Right cardiac atrium (tissue), 5 donors: ENCODE measurements around the gene IQGAP3. TPM values are rescaled to one million over a fixed set of nuclear protein-coding genes. Genes with fewer than 3 reads are reported as not detected.

Source experiments
- ATAC-seq, 2 donors: fragments of 200-7000 bp; cut with Tn5 transposase; one replicate each; pipeline versions ENCODE4 v1.8.0 to v1.9.1; 2020; ENCODE audit warnings: moderate library complexity in 2 of 2, mild to moderate bottlenecking in 1 of 2
- DNase-seq, 3 donors: peaks; one replicate each; pipeline ENCODE4 v3.0.0-alpha.2; 2020
- H3K27ac ChIP-seq: one replicate; pipeline ENCODE4 v1.5.1; 2013; ENCODE audit warnings: mild to moderate bottlenecking, low read length, control low read depth, moderate library complexity
- H3K27me3 ChIP-seq: one replicate; pipeline ENCODE4 v1.6.1; 2013; ENCODE audit not compliant: control insufficient read depth, insufficient read depth
- H3K4me1 ChIP-seq: one replicate; pipeline ENCODE4 v1.6.1; 2013; ENCODE audit warnings: low read length; ENCODE audit not compliant: control insufficient read depth, insufficient read depth
- H3K4me3 ChIP-seq: one replicate; pipeline ENCODE4 v1.5.1; 2013; ENCODE audit warnings: low read length, control low read depth
- H3K9me3 ChIP-seq: one replicate; pipeline ENCODE4 v1.6.1; 2013; ENCODE audit warnings: low read length; ENCODE audit not compliant: control insufficient read depth
- WGBS: extraction: QIAGEN DNeasy Blood & Tissue Kit; methylation state at CpG from one replicate; pipeline ENCODE4 v1.1.7; 2013; 5-methylcytosine and 5-hydroxymethylcytosine counted together
- intact Hi-C, 4 donors: fragments of 100-400 bp; cut with DNase I; formaldehyde crosslinking; loops; one replicate each; pipeline versions ENCODE4 v1.11.0 to v1.14.0; 2022 to 2023
- polyA plus RNA-seq: library from polyadenylated mRNA; stranded (reverse); fragments of 200-250 nt; gene quantifications from one replicate; pipeline ENCODE4 v1.2.3, GENCODE V29; 2013
- total RNA-seq, 4 donors: library from RNA; stranded (reverse); fragmentation: NEBNext Ultra II Directional; extraction: Animal tissue kit (Norgen Biotek cat#: 25700); gene quantifications; one replicate each; pipeline ENCODE4 v1.2.1, GENCODE V29; 2021
- donor health status: healthy with polysubstance abuse.
- donor health status: DM: no; HTN: yes; CAD: no.
- donor health status: DM: no; HTN: no; CAD: no.
- donor health status: DM: no; HTN: yes; CAD: no; lungs with severe emphysema.
- donor health status: DM: yes; HTN: yes; CAD: no.

IQGAP3 gene
- total and polyA plus RNA-seq, 5 donors, result 0.06 to 0.86 (median 0.42) TPM

DNA sequence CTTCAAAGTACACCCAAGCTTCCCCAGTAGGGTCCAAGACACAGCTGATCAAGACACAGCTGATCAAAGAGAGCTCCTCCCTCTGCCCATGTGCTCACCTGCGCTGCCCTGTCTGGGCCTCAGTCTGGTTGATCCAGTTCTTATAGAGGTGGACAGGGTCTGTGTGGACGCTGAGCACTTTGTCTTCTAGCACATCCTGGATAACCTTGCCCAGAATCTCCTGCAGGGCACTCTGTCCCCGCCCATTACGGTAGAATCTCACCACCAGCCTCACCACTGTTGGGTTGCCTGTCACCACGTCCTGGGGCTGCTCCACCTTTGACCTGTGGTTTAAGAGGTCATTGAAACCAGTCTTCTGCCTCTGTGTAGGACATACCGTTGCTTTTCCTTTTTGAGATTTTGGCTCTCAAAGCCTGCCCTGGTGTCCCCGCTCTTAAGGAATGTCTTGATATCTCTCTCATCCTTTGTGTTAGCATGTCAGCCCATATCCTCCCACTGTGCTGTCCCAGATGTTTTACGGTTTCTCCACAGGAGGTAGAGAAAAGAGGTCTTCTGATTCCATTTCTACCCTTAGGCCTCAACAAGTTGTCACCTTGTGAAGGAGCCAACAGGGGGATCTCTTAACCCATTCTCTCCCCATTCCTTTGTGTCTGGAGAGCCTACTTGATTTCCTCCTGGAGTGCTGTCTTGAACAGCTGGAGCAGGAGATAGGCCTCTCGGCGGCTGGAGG, 33.5 kb downstream of the IQGAP3 start:
- Histone ChIP-seq H3K4me3 (no peak overlapping the region), H3K9me3 (no peaks in the 10 kb centered on the region), H3K27ac (no peak overlapping the region), H3K4me1 (no peaks in the 10 kb centered on the region), H3K27me3 (no peaks in the 10 kb centered on the region)
- whole genome bisulfite sequencing, result 88% methylated on average over 10 of the region's 10 CpGs
- no peak for ATAC-seq
- intact Hi-C loops, result no loop called here
- no peak for DNase-seq

DNA sequence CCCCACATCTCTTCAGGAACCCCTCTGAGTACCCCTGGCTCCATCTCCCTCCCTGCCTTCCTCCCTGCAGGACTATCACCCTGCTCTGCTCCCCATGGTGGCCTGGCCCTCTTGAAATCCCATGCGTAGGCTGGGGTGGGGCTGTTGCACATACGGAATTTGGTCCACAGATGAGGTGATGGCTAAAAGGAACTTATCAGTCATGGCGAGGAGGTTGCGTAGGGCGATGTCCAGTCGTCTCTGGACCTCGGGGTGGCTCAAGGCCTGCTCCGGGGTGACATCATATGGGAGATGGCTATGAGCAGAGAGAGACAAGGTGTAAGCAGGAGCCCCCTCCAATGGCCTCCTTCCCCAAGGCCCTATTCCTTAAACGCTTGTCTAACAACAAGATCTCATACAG, 35.3 kb downstream of the IQGAP3 start:
- Histone ChIP-seq H3K4me3 (no peak overlapping the region), H3K27ac (no peak overlapping the region), H3K9me3 (no peaks in the 10 kb centered on the region), H3K27me3 (no peaks in the 10 kb centered on the region), H3K4me1 (no peaks in the 10 kb centered on the region)
- DNase-seq (no peak), ATAC-seq (no peak)
- intact Hi-C loops, result no loop called here
- 95% methylated on average over 9 of the region's 9 CpGs for WGBS

DNA sequence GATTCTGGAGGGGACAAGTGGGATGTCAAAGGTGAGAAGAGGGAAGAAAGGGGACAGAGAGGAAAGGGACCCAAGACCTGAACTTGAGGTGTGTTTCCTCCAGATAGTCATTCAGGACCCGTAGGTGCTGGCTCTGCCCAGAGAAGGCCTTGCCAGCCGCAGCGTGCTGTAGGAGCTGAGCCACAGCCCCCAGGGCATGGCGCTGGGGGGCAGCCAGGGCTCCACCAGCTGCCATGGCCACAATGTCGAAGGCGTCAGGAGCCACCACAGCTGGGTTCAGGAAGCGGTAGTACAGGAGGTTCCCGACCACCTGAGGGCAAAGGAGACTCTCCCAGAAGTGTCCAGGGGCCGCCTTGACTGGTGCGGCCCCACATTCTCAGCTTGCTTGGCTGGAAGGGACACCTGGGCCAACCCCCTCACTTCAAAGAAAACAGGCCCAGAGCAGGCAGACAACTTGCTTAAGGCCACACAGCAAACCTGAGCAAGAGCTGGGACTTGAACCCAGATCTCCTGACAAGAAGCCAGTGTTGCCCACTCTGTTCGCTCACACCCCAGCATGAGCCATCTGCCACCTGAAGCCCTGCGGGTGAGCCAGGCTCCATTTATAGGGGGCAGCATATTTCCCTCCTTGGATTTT, 37.8 kb downstream of the IQGAP3 start:
- intact Hi-C loops, result no loop called here
- Histone ChIP-seq H3K4me1 (no peaks in the 10 kb centered on the region), H3K27me3 (no peaks in the 10 kb centered on the region), H3K9me3 (no peaks in the 10 kb centered on the region), H3K4me3 (no peak overlapping the region), H3K27ac (no peak overlapping the region)
- ATAC-seq (no peak), DNase-seq (no peak)
- 93% methylated on average over 12 of the region's 12 CpGs for WGBS

DNA sequence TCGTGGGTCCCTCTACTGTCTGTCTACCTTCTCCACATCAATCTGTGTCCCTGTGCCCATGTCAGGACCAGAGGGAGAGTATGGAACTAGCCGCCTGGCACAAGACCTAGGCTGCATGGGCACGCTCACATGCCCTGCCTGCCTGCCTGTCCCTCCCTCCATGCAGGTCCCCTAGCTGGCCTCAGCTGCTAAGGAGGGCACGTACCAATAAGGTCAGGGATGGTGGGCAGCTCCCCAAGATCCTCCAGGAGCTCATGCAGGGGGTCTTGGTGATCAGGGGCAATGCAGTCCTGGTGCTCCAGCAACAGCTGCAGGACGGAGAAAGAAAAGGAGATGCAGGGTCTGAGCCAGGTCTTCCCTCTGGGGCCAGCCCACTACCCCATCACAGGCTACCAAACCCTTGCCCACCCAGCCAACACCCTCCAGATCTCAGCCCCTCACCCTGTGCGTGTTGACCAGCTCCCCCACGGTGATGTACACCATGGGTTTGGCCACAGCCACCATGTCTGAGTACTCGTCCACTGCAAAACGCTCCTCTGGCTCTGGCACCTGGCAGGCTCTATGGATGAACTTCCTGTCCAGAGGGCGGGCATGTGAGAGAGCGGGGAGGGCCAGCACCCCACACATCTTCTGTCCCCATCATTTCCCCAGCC, 38.7 kb downstream of the IQGAP3 start:
- H3K4me3 ChIP-seq, result no peak overlapping the region
- H3K9me3 ChIP-seq, result no peaks in the 10 kb centered on the region
- H3K4me1 ChIP-seq, result no peaks in the 10 kb centered on the region
- DNase-seq (no peak), ATAC-seq (no peak)
- 83% methylated on average over 11 of the region's 11 CpGs for WGBS
- intact Hi-C loops, result no loop called here
- H3K27me3 ChIP-seq, result no peaks in the 10 kb centered on the region
- no peak overlapping the region for H3K27ac ChIP-seq

DNA sequence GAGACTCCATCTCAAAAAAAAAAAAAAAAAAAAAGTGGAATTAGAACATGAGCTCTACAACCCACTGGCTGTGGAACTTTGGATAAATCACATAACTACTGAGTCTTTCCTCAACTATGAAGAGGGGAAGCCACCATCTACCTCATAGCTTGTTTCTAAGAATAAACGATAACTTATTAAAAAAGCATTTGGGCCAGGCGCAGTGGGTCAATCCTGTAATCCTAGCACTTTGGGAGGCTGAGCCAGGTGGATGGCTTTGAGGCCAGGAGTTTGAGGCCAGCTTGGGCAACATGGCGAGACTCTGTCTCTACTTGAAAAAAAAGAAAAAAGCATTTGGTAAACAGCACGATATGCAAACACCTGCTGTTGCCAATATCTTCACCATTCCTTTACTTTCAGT, 40.0 kb downstream of the IQGAP3 start:
- DNase-seq, result no peak
- H3K9me3 ChIP-seq, result no peaks in the 10 kb centered on the region
- no peak overlapping the region for H3K4me3 ChIP-seq
- H3K27ac ChIP-seq, result no peak overlapping the region
- WGBS, result 98% methylated on average over 4 of the region's 4 CpGs
- intact Hi-C loops, result no loop called here
- no peaks in the 10 kb centered on the region for H3K4me1 ChIP-seq
- ATAC-seq, result no peak
- no peaks in the 10 kb centered on the region for H3K27me3 ChIP-seq

DNA sequence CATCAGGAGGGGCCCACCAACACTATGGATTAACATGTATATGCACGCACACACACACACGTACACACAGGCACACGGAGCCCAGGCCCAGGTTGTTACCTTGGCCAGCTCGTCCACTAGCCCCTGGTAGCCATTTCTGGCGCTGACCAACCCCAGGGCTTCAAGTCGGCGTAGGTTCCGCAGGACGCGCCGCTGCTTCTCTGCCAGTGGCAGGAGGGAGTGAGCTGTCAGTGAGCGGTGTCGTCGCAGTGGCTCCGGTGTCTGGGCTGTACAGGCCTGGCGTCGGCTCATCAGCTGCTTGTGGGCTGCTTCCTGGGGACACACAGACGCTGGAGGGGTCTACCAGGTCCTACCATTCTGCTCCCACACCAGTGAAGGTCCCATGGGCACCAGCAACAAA, 42.4 kb downstream of the IQGAP3 start:
- Histone ChIP-seq H3K4me1 (no peaks in the 10 kb centered on the region), H3K27me3 (no peaks in the 10 kb centered on the region), H3K9me3 (no peaks in the 10 kb centered on the region), H3K27ac (no peak overlapping the region), H3K4me3 (no peak overlapping the region)
- intact Hi-C loops, result no loop called here
- WGBS, result 98% methylated on average over 18 of the region's 18 CpGs
- DNase-seq (no peak), ATAC-seq (no peak)

DNA sequence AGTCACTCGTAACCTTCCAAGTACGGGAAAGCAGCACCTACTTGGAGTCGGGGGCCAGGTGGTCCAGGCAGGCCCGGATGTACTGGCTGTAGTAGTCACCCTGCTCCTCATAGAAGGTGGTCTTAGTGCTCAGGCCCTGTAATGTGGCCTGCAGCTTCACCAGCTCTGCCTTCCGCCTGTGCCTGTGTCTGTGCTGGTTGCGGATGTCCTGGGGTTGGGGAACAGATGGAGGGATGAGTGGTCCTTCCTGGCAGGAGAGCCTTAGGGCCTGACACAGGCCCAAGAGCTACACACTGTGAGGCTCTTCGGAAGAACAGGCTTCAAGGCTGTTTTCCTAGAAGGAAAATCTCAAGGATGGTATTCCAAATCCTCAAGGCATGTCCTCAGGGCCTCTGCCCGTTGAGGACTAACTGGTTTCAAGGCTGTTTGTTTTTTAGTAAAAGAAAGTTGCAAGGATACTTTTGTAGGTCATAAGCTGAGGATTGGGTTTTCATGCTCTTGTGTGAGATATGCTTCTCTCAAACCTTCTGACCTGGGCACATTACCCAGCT, 43.4 kb downstream of the IQGAP3 start:
- Histone ChIP-seq H3K4me3 (no peak overlapping the region), H3K27me3 (no peaks in the 10 kb centered on the region), H3K27ac (no peak overlapping the region), H3K4me1 (no peaks in the 10 kb centered on the region), H3K9me3 (no peaks in the 10 kb centered on the region)
- 96% methylated on average over 8 of the region's 8 CpGs for WGBS
- intact Hi-C loops, result no loop called here
- DNase-seq (no peak), ATAC-seq (no peak)

DNA sequence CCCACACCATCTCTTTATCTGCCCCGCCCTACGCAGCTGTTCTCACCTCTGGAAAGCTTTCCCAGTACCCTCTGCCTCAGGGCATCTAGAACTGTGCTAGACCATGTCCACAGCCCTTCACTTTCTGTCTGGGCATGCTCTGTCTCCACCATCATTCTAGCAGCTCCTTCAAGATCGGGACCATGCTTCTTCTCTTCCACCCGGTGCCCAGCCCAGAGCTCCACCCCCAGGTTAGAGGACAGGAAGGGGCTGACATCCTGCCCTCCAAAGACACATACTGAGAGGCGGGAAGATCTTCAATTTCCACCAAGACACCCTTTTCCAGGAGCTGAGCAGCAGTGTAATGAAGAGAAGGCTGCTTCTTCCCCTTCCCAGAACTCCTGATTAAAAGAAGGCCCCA, 44.1 kb downstream of the IQGAP3 start:
- H3K27me3 ChIP-seq, result no peaks in the 10 kb centered on the region
- WGBS, result 74% methylated on average over 5 of the region's 5 CpGs
- no peak for DNase-seq
- intact Hi-C loops, result no loop called here
- H3K4me1 ChIP-seq, result no peaks in the 10 kb centered on the region
- no peaks in the 10 kb centered on the region for H3K9me3 ChIP-seq
- no peak overlapping the region for H3K27ac ChIP-seq
- H3K4me3 ChIP-seq, result no peak overlapping the region
- ATAC-seq, result no peak

DNA sequence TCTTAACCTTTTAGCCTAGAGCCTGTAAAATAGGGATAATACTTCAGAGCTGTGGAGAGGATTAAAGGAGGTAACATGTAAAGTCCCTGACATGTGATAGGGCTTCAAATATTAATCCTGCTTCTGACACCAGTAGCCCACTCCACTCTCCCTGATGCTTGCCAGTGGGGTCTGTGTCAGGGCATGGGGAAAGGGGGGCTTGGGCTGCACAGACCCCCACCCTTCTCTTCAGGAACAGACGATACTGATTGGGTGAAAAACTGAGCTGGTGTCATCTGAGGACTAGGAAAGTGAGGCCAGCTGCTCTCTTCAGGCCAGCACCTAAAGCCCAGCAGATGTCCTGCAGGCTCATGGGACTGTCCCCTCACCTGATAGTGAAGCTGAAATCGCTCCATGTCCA, 44.8 kb downstream of the IQGAP3 start:
- no peak overlapping the region for H3K27ac ChIP-seq
- intact Hi-C loops, result no loop called here
- no peaks in the 10 kb centered on the region for H3K4me1 ChIP-seq
- no peak overlapping the region for H3K4me3 ChIP-seq
- H3K9me3 ChIP-seq, result no peaks in the 10 kb centered on the region
- ATAC-seq (no peak), DNase-seq (no peak)
- WGBS, result 56% methylated on average over 2 of the region's 2 CpGs
- H3K27me3 ChIP-seq, result no peaks in the 10 kb centered on the region

DNA sequence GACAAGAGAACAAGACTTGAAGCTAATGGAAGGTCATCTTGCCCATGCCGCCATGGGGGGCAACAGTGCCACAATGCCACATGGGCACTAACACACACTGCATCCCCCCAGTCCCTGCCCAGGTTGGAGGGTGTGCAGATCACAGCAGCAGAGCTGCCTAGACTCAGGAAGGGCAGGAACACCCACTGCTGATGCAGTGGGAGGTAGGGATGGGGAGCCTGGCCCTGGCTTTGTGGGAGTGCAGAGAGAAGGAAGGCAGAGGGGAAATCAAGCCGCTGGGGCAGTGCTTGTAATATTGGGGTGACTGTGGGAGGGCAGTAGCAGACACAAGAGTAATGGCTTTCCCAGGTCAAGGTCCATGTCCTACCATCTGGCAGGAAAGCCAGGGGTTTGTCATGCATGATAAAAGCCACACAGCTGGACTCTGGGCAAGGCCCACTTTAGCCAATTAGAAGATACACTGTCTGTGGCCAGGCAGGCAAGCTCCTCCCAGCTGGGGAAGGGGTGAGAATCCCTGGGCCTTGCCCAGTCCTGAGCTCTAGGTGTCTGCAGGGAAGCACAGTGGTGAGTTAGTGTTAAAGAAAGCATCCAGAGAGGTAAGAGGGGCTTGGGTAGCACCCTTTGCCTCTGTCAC, 46.4 kb downstream of the IQGAP3 start:
- Histone ChIP-seq H3K27me3 (no peaks in the 10 kb centered on the region), H3K9me3 (no peaks in the 10 kb centered on the region), H3K27ac (no peak overlapping the region), H3K4me1 (no peaks in the 10 kb centered on the region), H3K4me3 (no peak overlapping the region)
- intact Hi-C loops, result no loop called here
- DNase-seq (no peak), ATAC-seq (no peak)
- 78% methylated on average over 2 of the region's 2 CpGs for WGBS

DNA sequence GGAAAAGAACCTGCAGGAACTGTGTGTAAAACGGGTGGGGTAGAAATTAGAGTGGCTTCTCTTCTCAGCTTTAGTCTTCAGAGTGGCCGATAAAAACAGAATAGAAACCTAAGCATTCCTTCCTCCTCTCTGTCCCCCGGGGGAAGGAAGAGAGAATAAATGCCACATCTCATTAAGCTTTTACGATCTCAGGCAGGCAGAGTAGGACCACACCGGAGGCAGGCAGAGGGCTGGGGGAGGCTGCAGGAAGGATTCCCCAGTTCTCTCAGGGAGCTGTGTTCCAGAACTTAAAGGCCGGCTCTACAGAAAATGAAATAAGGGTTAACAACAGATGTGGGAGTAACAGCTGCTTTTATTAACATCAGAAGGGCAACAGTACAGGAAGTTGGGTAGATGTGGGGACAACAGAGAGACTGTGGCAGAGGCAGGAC, 47.3 kb downstream of the IQGAP3 start:
- H3K9me3 ChIP-seq, result no peaks in the 10 kb centered on the region
- no peaks in the 10 kb centered on the region for H3K27me3 ChIP-seq
- intact Hi-C loops, result no loop called here
- H3K4me1 ChIP-seq, result no peaks in the 10 kb centered on the region
- DNase-seq, result no peak
- no peak for ATAC-seq
- no peak overlapping the region for H3K4me3 ChIP-seq
- no peak overlapping the region for H3K27ac ChIP-seq
- WGBS, result 33% methylated on average over 6 of the region's 6 CpGs
